Right lobe of liver (tissue), 4 donors: ENCODE data around the gene ADARB2.

Experiments used
- CTCF ChIP-seq, 4 donors: fragments of 200-600 bp in 3 of 4; fragments of 450-650 bp in 1 of 4; IDR thresholded peaks; one replicate each; pipeline versions ENCODE4 v1.5.1 to v1.8.0; 2016 to 2022; ENCODE audit warnings: antibody characterized with exemption in 4 of 4, mild to moderate bottlenecking in 2 of 4
- POLR2A ChIP-seq: fragments of 450-650 bp; IDR thresholded peaks from one replicate; pipeline ENCODE4 v1.6.1; 2017; ENCODE audit warnings: antibody characterized with exemption, mild to moderate bottlenecking
- donor health status: DM: no; HTN: no; CAD: no.
- donor health status: DM: no; HTN: no; CAD: no.
- donor health status: DM: no; HTN: yes; CAD: no.

- TF ChIP-seq CTCF (IDR thresholded peaks at IDR 0.05) = no peak
- TF ChIP-seq POLR2A = no peak
These were observed 598.8 kb downstream of the ADARB2 start for GRCh38 chr10:1138529-1138928.
